GM18502 (cell line): ENCODE results near the gene NAA20.
"Not testable (repeated sequence)": the region's sequence is repeated elsewhere in the genome, so short reads cannot be mapped to it uniquely, and the experiment has no call there.

Source experiments
- ATAC-seq: cut with Tn5 transposase; IDR thresholded peaks from one replicate; pipeline ENCODE4 v1.9.1; 2021; ENCODE audit warnings: mild to moderate bottlenecking; ENCODE audit not compliant: unreplicated experiment, poor library complexity

The NAA20 gene

DNA sequence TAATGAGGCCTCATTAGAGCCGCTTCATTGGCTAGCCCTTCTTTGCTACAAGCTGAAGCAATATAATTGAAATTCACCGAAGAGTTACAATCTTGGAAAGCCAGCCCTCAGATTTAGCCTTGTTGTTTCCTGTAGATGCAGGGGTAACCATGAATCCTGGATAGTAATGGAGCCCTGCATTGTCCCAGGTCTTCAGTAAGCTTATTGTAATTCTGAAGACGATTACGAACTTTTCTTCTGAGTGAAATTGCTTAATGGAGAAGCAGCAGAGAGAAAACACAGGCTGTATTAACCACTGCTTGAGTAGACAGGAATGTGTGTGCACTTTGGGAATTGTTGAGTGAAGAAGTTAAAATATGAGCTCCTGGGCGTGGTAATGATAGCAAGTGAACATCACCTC lies 26.3 kb upstream of the NAA20 start:
- no peak for ATAC-seq

DNA sequence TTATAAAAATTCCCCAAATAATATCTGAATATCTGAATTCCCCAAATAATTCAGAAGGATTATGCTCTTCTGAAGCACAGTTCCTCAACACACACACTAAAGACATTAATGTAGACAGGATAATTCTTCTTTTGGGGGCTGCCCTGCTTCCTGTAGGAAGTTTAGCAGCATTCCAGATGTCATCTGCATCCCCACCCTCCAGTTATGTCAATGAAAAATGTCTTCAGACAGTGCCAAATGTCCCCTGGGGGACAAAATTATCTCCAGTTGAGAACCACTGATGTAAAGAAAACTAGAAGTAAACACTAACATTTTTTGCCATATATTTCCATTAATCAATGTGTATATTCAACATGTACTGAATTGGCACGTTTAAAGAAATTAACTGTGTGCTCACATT lies 25.9 kb upstream of the NAA20 start:
- no peak for ATAC-seq

DNA sequence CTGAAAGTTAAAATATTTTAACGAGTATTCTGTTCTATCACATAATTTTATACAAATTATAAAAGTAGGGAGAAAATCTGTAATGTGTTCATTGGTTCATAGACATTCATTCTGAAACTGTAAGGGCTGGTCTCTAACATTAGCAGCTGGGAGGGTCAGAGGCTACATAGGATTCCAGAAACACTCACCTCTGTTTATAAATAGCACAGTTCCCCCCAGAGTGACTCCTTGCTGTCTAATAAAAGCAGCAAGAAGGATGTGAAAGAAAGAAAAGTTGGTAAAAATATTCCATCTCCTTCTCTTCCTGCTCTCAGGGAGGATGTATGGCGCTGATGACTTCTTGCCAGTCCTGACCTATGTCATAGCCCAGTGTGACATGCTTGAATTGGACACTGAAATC lies 25.3 kb upstream of the NAA20 start:
- no peak for ATAC-seq

DNA sequence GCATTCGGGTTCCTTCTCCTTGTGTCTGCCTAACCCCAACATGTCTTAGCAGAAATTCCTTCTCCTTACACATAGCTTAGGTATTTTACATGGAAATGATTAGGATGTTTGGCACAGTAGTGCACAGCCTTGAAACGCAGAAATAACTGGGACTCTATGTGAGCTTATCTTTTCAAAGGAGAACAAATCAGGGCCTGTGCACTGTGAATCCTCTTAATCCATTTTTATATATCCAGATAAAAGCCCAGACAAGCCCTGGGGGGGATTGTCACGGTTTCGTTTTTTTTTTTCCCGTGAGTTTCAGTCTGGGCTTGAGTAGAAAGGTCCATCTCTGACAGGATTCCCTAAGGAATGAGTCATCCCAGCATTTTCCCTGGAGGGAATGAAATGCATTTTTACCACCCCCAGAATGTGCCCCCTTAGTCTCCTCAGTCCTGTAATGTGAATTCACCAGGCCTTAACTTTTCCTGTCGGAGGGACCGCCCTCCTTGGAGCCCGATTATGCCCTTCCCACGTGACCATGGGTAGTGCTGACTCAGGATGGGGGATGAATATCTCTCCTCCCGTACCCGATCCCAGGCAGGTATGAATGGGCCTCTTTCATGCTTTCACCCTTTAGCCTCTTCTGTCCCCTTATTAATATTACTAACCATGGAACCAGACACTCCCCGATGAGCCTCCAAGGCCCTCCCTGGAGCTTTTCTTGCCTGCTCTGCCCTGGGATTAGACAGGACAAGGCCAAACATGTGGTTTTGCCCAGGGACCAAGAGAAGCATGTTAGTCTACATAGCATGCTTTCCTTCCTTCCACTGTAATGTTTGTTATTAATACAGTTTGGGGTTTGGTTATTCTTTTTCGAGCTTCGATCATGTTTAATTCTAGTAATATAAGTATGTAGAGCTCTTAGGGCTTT lies 23.9 kb upstream of the NAA20 start:
- no peak for ATAC-seq

DNA sequence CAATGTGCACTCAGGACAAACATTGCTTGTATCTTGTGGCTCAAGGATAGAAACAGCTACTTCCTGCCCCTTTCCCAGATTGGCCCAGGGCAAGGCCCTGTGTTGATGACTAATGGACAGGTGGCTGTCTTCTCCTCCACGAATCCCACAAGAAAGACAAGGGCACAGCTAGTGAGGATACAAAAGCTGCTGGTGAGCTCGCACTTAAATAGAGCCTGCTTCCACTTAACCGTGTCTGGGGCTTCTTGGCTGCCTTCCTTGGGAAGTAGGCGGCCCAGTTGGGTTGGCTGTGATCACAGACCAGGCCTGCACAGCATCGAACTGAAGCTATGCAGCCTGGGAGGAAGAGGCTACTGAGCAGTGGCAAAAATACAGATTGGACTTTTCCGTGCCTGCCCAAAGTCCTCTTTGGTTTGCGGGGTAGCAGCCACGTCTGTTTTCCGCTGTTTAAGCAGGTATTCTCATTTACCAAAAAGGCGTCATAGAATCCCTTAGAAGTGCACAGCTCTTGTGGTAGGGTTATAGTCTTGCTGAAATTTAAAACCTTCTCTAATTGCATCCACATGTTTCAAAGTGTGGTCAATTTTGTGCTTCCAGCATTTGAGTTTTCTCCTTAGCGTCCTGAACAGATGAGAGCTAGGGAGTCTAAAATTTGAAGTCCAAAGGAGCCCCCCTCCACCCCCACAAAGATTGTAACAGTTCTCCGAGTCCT lies 23.0 kb upstream of the NAA20 start:
- ATAC-seq = no peak

DNA sequence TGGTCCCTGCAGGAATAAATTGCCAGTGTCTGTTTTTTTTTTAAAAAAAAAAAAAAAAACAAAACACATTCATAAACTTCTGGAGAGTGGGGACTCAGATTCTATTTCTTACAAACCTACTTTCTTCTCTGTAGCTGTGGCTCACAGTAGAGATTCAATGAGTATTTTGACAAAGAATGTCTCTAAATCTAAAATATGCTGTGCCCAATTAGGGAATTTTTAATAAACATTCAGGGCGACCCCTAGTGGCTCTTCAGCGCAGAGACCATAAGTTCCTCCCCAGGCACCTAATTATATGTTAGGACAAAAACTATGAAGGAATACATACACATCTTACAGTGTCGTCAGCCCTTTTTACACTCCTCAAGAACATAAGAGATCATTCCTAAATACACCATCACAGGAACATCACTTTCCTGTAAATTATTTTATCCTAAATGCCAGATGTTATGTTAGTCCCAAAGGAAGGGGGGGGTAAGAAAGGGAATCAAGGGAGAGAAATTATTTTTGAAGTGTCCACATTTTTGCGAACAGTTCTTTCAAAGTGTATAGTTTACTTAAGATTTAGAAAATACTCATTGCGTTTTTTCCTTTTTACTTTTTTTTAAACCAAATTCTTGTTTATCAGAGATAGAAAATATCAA lies 21.8 kb upstream of the NAA20 start:
- no peak for ATAC-seq

DNA sequence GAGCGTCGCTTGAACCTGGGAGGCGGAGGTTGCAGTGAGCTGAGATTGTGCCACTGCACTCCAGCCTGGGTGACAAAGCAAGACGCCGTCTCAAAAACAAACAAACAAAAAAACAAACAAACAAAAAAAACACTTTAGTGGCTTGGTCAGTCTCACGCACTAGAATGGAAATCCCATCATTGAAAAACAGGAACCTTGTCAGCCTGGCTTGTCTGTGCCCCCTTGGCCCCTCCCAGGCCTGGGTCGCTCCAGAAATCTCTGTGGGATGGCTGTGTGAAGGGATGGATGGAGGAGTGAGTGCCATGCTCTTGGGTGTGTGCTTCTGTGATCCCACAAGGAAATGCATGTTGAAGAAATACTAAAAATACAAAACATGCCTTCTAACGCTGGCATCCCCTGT lies 20.9 kb upstream of the NAA20 start:
- ATAC-seq = no peak

DNA sequence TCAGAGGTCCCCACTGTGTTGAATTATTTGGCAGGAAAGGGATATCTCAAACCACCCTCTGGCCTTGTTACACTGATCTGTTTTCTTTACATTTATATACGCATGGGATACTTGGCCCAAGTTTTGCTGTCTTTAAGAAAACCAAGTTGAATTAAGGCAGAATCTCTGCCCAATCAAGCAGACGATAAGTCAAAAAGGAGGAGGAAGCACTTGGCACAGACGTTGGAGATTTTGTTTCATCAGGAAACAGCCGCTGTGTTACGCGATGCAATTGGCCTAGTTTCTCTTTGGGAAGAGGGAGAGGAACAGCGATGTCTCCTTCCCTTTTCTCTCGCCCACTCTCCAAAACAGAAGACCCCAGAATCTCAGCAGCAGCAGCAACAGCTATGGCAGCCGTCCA lies 20.2 kb upstream of the NAA20 start:
- no peak for ATAC-seq

DNA sequence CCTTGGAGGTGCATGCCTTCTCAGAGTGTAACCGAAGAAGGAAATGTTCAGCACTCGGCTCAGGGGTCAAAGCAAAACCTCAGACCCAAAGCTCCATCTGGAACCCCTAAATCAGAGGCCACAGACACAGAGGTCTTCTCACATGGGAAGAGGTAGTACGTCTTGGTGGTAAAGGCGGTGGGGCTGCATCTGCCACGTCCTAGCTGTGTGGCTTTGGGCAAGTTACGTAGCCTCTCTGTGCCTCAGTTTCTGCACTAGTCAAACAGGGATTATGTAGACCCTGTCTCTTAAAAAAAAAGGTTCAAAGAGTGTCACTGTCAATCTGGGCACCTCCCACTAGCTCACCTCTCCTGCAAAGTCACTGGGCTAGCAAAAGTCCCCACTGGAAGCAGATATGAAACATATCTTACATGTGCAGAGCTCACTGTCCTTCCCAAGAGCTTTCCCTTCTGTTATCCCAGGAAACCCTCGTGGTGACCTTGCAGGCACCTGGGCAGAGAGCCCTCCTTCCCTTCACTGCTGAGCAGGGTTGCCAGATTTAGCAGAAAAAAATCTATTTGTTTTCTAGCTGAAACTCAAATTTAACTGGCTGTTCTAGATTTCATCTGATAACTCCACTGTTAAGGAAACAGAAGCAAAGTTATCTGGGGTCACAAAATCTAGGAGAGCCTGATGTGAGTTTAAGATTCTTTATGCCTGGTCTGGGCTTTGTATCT lies 18.0 kb upstream of the NAA20 start:
- no peak for ATAC-seq

DNA sequence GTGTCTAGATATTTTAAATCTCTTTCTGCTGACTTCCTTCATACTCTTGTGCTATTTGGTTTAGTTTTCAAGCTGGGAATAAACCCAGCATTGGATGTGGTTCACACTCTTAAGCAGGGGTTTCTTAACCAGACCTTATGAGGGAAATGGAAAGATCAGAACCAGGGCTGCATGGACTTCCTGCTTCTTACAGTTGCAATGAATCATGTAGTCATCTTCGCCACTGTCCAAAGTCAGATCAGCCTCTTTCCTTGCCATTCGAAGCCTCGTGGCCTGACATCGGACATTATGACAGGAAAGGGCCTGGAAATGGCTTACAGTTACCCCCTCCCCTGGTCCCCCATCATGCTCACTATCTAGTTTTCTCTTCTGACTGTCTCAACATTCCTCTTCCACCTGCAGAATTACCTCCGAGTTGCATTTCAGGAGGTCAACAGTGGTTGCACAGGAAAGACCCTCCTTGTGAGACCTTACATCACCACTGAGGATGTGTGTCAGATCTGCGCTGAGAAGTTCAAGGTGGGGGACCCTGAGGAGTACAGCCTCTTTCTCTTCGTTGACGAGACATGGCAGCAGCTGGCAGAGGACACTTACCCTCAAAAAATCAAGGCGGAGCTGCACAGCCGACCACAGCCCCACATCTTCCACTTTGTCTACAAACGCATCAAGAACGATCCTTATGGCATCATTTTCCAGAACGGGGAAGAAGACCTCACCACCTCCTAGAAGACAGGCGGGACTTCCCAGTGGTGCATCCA lies 16.8 kb upstream of the NAA20 start:
- no peak for ATAC-seq

DNA sequence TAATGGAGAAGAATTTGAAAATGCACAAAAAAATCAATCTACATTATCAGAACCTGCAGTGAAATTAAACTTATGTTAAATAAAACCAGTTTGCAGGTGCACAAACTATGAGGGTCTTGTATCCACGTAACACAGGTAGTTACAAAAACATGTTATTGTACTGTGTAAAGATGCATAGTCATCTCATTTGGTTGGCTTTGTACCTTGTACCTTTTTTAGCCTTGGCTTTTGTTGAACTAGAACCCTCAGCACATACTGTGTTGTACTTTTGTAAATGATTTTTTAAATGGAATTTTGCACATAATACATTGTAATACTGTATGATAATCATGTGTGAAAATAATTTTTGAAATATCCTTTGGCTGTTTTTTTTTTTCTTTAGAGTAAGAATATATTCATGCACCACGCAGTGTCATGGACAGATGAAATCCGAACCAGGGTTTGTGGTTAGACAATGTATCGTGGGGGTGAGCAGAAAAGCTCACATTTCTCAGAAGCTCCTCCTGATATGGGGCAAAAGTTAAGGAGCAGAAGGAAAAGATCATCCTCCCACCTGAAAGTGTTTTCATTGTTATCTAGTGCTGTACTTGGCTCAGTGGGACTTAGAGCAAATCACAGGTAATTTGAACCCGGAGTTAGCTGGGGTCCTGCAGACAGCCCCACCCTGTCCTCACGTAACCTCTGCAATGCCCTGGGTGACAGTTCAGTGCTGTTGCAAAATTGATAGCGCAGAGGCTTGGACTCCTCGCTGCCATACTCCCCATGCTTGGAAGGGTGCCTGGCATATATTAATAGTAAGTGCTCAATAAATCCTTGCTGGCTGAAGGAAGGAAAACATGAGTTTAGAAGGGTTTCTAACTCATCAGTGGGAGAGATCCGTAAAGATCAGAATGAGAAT lies 14.8 kb upstream of the NAA20 start:
- ATAC-seq = no peak

DNA sequence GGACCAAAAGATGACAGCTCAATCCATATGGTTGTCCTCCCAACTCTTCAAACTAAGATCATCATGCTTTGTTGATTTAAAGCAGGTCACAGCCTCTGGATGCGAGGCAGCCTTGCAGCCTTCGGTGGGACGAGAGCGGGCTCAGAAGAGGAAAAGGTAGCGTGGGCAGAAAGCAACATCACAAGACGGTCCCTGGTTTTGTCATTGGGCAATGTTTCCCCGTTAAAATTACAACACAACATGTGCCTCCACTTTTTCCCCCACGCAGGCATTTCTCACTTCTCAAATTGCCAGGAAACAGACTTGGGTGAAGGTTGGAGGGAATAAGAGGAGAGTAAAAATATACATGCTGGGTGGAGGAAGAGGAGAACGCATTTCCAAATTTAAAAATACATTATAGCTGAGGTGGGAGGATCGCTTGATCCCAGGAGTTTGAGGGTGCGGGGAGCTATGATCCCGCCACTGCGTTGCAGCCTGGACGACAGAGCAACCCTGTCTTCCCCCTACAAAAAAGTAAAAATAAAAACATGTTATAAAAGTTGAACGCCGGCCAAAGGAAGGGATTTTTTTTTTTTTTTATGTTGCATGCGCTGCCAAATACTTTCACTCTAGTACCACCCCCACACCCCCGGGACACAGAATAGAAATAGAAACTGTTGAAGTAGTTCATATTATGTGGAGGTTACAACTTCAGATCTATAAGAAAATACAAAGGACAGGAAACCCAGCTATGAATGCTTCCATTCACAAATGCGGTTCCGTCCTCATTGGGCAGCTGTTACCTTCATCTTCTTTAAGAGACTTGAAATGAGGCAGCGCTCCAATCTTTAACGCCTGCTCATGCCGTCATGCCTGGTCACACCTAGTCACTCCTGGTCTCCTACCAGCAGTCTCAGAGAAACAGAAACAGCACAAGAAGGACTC lies 13.9 kb upstream of the NAA20 start:
- ATAC-seq = no peak

DNA sequence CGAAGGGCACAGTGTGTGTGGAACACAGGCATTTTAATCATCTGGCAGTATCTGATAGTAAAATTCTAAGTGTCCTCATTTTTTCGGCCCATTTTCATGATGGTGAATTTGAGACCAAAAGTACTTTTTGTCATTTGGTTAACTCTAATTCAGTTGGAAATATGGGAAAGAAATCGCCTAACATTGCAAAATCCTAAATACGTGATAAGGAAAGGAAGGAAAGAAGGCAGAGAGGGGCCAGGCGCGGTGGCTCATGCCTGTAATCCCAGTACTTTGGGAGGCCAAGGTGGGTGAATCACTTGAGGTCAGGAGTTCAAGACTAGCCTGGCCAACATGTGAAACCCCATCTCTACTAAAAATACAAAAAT lies 13.2 kb upstream of the NAA20 start:
- ATAC-seq = not testable (repeated sequence)

DNA sequence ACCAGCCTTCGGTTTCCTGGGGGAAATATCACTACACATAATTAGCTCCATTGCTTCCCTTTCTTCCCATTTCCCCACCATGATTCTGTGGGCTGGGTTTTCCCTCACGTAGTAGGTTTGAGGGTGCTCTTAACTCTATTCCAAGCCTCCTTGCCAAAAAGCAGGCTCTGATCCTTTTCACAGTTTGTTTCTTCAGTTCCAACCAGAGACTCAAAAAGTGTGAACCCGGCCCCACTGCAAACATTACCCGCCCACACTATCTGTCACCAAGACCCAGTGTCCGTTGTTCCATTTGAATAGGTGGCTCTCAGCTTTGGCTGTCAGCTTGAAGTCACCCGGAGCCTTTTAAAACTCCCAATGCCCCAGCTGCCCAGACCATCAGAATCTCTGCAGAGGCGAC lies 11.8 kb upstream of the NAA20 start:
- no peak for ATAC-seq

DNA sequence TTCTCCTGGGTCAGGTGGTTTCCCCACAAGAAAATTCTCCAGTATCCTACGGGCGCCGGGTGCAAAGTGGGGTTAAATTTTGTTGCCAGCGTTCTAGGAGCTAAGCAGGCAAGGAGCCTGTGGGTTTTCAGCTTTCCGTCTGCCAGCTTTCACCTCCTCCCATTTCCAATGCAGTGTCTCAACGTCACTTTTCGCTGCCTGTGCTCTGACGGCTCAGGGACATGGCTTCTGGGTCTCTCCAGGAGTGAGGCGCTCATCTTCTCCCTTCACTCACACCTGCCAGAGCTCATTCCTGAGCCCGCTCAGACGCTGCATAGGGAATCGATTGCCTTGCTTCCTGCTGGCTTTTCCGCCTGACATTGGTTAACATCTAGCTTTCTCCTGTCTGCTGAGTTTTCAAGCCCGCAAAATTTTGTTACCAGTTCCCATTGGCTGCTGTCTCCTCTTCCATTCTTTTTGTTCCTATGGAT lies 7.3 kb upstream of the NAA20 start:
- no peak for ATAC-seq

DNA sequence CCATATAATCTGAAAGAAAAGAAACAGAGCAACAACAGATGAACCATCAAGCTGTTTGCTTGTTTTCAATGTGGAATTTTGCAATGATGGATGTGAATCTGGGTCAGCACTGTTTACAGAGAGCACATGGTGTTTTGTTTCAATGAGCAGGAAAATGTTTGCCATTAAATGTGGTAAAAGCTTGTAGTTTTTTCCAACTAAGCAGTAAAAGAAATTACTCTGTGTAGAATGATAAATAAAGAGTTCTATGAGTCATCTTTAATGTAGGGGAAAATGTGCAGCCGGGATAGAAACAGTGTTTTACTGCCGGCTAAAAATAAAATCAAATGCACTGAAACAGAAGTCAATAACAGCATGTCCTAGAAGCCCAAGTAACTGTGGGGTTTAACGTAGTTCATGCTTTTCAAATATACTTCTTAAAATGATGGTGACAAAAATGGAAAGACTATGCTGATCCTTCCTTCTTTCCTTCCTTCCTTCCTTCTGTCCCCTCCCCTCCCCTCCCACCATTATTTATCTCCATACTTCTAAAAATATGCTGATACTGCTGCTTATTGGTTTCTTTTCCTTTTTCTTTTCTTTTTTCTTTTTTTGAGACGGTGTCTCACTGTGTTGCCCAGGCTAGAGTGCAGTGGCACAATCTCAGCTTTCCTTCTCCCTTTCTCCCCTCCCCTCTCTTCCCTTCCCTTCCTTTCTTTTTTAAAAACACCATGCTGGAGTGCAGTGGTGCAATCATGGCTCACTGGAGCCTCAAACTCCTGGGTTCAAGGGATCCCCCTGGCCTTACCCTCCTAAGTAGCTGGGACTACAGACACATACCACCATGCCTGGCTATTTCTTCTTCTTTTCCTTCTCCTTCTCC lies 6.3 kb upstream of the NAA20 start:
- no peak for ATAC-seq

DNA sequence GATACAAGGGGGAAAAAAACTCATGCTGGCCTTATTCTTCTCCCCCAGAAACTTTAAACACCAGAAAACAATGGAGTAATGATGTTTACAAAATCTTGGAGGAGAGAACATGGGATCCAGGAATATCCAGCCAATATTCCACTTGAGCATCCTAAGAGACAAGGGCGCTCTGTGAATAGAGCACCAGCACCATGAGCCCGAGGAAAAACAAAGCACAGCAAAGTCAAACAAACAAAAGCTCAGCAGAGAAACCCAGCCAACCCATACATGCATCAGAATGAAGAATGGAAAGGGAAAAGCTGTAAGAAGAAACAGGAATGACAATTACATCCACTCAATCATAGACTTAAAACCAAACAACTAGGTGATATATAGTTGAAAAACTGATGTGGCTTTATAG lies 4.6 kb upstream of the NAA20 start:
- no peak for ATAC-seq
